MCF 10A (cell line): ENCODE results near the gene DCAF6. TPM values are rescaled to one million over a fixed set of nuclear protein-coding genes. Genes with fewer than 3 reads are reported as not detected.
"Not testable (repeated sequence)": the region's sequence is repeated elsewhere in the genome, so short reads cannot be mapped to it uniquely, and the experiment has no call there.

Experiments
- BruUV-seq: library from RNA; stranded (reverse); fragments of 400-500 nt; replicated peaks from 2 replicates; lab custom pipeline; 2021; lab: Mats Ljungman, UMichigan
- CTCF ChIA-PET: fragments of 300-600 bp; sonication (Branson Sonifier 250); formaldehyde crosslinking; extraction: SDS; loops from one replicate; lab custom pipeline; 2021; ENCODE audit warnings: antibody characterized with exemption, inconsistent platforms; lab: Yijun Ruan, JAX
- POLR2A ChIA-PET: fragments of 300-600, 350-650 bp; sonication (Branson Sonifier 250); formaldehyde crosslinking; extraction: SDS; loops from one replicate; lab custom pipeline; 2020; ENCODE audit warnings: antibody characterized with exemption, inconsistent platforms; lab: Yijun Ruan, JAX
- DNase-seq: peaks from one replicate; pipeline ENCODE4 v3.0.0-alpha.2; 2018; ENCODE audit not compliant: unreplicated experiment
- H3K27ac Mint-ChIP-seq: one replicate; pipeline ENCODE4 v1.8.0; 2022; ENCODE audit warnings: mild to moderate bottlenecking, low read depth, mixed read lengths; ENCODE audit not compliant: unreplicated experiment
- H3K27me3 Mint-ChIP-seq: one replicate; pipeline ENCODE4 v1.8.0; 2022; ENCODE audit warnings: mixed read lengths; ENCODE audit not compliant: insufficient read depth, unreplicated experiment
- H3K36me3 Mint-ChIP-seq: one replicate; pipeline ENCODE4 v1.8.0; 2022; ENCODE audit warnings: mild to moderate bottlenecking, moderate library complexity, mixed read lengths; ENCODE audit not compliant: insufficient read depth, unreplicated experiment
- H3K4me1 Mint-ChIP-seq: one replicate; pipeline ENCODE4 v1.8.0; 2022; ENCODE audit warnings: mixed read lengths; ENCODE audit not compliant: insufficient read depth, unreplicated experiment
- H3K4me3 Mint-ChIP-seq: one replicate; pipeline ENCODE4 v1.8.0; 2022; ENCODE audit warnings: mild to moderate bottlenecking, moderate library complexity, mixed read lengths; ENCODE audit not compliant: unreplicated experiment
- H3K9me3 Mint-ChIP-seq: one replicate; pipeline ENCODE4 v1.8.0; 2022; ENCODE audit warnings: mixed read lengths; ENCODE audit not compliant: unreplicated experiment
- intact Hi-C: fragments of 100-400 bp; cut with micrococcal nuclease; formaldehyde crosslinking; loops from 2 replicates; pipeline ENCODE4 v1.14.1; 2022
- total RNA-seq: library from RNA; stranded (reverse); gene quantifications from 2 replicates; pipeline ENCODE4 v1.2.3, GENCODE V29; 2022
- TF ChIP-seq, protein P1 (sequence below): fragments of 200-600 bp; IDR thresholded peaks from one replicate; pipeline ENCODE4 v1.8.0; 2022; ENCODE audit warnings: antibody characterized with exemption, mild to moderate bottlenecking; ENCODE audit not compliant: unreplicated experiment

Gene DCAF6
- total RNA-seq, 1 experiment from 2014 or later, result 57.2 TPM

DNA sequence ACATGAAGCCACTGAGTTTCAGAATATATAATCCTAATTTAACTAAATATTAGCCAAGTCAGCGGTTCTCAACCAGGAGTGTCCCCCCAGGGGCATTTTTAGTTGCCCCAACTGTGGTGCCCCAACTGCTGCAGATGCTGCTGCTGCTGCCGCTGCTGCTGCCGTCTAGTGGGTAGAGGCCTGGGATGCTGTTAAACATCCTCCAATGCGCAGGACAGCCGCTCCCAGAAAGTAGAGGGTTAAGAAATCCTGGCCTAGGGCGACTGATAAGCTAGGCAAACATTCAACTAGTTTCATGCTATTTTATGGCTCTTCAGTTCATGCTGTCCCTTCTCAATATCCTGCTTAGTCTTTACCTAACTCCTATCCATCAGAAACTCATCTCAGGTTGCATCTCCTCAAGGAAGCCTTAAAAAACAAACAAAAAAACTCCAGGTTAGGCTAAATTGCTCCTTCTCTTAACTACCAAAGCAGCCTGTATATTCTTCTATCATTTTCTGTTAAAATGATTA, 9.9 kb upstream of the DCAF6 start:
- Mint-ChIP-seq H3K9me3 (no peaks in the 10 kb centered on the region), H3K4me3 (no peak overlapping the region), H3K36me3 (no peaks in the 10 kb centered on the region), H3K4me1 (peaks cover 19% of the 10 kb centered on the region), H3K27me3 (no peaks in the 10 kb centered on the region), H3K27ac (no peak overlapping the region)
- ChIA-PET POLR2A (interaction anchor here (0.6 to 4.8 kb wide), 3 partner anchors 9 to 420 kb away, joined by 3 to 49 read pairs (median 4); partner anchors contain the start of genes DCAF6 and MPC2), CTCF (interaction anchor here (0.6 to 1.0 kb wide), 2 partner anchors 13 to 87 kb away, joined by 3 to 4 read pairs; partner anchors contain the start of gene ADCY10)
- BruUV-seq, result no TSS peak
- TF ChIP-seq, protein P1, sequence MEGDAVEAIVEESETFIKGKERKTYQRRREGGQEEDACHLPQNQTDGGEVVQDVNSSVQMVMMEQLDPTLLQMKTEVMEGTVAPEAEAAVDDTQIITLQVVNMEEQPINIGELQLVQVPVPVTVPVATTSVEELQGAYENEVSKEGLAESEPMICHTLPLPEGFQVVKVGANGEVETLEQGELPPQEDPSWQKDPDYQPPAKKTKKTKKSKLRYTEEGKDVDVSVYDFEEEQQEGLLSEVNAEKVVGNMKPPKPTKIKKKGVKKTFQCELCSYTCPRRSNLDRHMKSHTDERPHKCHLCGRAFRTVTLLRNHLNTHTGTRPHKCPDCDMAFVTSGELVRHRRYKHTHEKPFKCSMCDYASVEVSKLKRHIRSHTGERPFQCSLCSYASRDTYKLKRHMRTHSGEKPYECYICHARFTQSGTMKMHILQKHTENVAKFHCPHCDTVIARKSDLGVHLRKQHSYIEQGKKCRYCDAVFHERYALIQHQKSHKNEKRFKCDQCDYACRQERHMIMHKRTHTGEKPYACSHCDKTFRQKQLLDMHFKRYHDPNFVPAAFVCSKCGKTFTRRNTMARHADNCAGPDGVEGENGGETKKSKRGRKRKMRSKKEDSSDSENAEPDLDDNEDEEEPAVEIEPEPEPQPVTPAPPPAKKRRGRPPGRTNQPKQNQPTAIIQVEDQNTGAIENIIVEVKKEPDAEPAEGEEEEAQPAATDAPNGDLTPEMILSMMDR, result no peak
- intact Hi-C loops, result no loop called here
- DNase-seq, result no peak

DNA sequence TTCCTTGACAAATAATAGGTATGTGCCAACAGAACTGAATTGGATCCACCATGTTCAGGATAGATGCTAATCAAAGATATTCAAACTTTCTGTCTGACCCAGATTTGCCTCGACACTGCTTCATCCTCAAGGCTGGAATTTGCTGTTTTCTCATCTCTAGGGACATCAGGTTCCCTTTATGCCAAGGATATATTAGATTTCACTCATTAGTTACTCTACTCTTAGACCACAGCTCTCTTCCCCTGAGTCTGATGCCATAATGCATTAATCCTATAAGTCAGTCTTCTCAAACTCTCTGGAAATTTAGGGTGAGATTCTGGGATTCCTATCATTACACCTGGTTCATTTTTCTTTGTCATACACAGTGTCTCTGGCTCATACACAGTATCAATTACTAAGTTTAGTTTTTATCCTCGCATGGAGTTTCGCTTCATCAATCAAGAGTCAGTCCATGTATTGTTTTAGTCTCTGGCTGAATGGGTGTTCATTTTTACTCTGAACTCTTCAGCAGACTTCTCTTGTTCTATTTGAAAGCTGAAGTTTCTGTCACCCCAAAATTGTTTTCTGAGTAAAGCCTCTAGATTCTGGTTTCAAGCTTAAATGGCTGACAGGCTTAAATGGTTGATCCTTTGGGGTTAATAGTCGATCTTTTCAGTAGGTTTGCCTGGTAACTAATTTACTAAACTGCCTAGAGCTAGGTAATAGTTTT, 9.3 kb upstream of the DCAF6 start:
- Mint-ChIP-seq H3K9me3 (no peaks in the 10 kb centered on the region), H3K27me3 (no peaks in the 10 kb centered on the region), H3K4me1 (peaks cover 15% of the 10 kb centered on the region), H3K4me3 (no peak overlapping the region), H3K36me3 (no peaks in the 10 kb centered on the region), H3K27ac (no peak overlapping the region)
- BruUV-seq, result no TSS peak
- DNase-seq, result no peak
- POLR2A ChIA-PET, result interaction anchor here (0.6 to 4.8 kb wide), 5 partner anchors 8 to 420 kb away, joined by 3 to 49 read pairs (median 4); partner anchors contain the start of genes DCAF6 and MPC2
- TF ChIP-seq, protein P1, result no peak
- intact Hi-C loops, result no loop called here
- CTCF ChIA-PET, result interaction anchor here (0.9 to 1.1 kb wide), 5 partner anchors 9 to 79 kb away, joined by 3 to 5 read pairs (median 3); partner anchors contain the start of gene ADCY10

DNA sequence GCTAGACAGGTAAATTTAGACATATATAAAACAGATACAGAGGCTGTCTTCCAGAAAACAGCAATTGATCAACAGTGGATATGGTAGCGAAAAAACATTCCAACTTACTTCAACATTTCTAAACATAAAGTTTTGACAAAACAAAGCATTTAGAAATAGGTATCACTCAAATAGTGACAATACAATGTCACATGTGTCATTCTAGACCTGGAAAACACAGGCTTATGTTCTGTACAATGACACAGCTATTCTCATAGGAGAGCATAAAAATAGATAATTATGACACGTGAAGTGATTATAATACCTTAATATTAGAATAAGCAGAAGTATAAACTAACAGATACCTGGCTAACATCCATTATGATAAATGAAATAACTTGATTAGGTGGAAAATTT, 8.0 kb upstream of the DCAF6 start:
- no peak for DNase-seq
- Mint-ChIP-seq H3K27me3 (no peaks in the 10 kb centered on the region), H3K4me1 (peaks cover 3% of the 10 kb centered on the region), H3K36me3 (no peaks in the 10 kb centered on the region), H3K9me3 (no peaks in the 10 kb centered on the region), H3K27ac (no peak overlapping the region), H3K4me3 (no peak overlapping the region)
- intact Hi-C loops, result no loop called here
- POLR2A ChIA-PET, result interaction anchor here (0.6 to 1.6 kb wide), 3 partner anchors 10 to 109 kb away, joined by 3 to 6 read pairs (median 3); no protein-coding TSS in a partner anchor
- CTCF ChIA-PET, result interaction anchor here (0.6 to 1.0 kb wide), 2 partner anchors 78 to 331 kb away, joined by 3 to 4 read pairs; no protein-coding TSS in a partner anchor
- BruUV-seq, result no TSS peak
- TF ChIP-seq, protein P1, result no peak

DNA sequence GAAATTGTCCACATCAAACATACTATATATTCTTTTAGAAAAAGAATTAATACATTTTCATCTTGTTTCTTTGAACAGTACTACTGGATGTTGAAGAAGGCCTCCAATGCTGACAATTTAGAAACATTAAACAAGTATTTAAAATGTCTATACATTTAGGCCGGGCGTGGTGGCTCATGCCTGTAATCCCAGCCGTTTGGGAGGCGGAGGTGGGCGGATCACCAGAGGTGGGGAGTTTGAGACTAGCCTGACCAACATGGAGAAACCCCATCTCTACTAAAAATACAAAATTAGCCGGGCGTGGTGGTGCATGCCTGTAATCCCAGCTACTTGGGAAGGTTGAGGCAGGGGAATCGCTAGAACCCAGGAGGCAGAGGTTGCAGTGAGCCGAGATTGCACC, 7.6 kb upstream of the DCAF6 start:
- CTCF ChIA-PET, DNase-seq, intact Hi-C loops, H3K9me3 Mint-ChIP-seq, H3K4me1 Mint-ChIP-seq, H3K36me3 Mint-ChIP-seq, H3K27me3 Mint-ChIP-seq, H3K27ac Mint-ChIP-seq, BruUV-seq, H3K4me3 Mint-ChIP-seq: not testable (repeated sequence)
- POLR2A ChIA-PET, result interaction anchor here (1.3 to 1.6 kb wide), 2 partner anchors 10 to 109 kb away, joined by 3 to 6 read pairs; no protein-coding TSS in a partner anchor
